NCI-H1436 treated with DMSO at 0.1 percent for 48 hours (cell line): ENCODE measurements around the gene PLEKHB2.
"Not testable (repeated sequence)": the region's sequence is repeated elsewhere in the genome, so short reads cannot be mapped to it uniquely, and the experiment has no call there.

Source experiments
- DNase-seq: peaks from one replicate; lab custom pipeline; 2025; lab: John Stamatoyannopoulos, UW

Gene PLEKHB2

GRCh38 chr2:131143803-131144202 lies 38.7 kb downstream of the PLEKHB2 start:
- DNase-seq: no peak

GRCh38 chr2:131145040-131145439 lies 39.9 kb downstream of the PLEKHB2 start:
- no peak for DNase-seq

DNA sequence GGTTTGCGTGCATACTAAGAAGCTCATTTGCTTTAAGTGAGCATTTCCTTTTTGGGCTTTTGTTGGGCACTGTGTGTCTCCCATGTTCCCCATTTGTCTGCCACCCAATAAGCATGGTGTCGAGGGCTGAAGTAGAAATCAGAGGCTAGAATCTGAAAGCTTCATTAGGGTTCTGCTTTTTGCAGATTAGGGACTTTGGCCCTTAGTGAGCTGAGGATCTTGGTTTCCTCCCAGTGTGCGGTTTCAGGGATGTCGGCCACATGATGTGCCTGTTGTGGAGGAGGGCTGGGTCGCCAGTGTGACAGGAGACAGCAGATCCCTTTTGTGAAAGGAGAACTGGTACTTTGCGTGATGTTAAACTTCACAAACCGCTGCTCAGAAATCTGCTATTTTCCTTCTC lies 41.1 kb downstream of the PLEKHB2 start:
- DNase-seq: no peak

- no peak for DNase-seq
Measured at GRCh38 chr2:131146749-131147148, 41.6 kb downstream of the PLEKHB2 start.

- DNase-seq: no peak
Measured at GRCh38 chr2:131148426-131148825, 43.3 kb downstream of the PLEKHB2 start.

- DNase-seq: not testable (repeated sequence)
Measured at GRCh38 chr2:131150109-131150508, 45.0 kb downstream of the PLEKHB2 start.

- no peak for DNase-seq
Measured at GRCh38 chr2:131151398-131151797, 46.3 kb downstream of the PLEKHB2 start.

- DNase-seq: no peak
Measured at GRCh38 chr2:131152074-131152473, 46.9 kb downstream of the PLEKHB2 start.

GRCh38 chr2:131153529-131153928 lies 48.4 kb downstream of the PLEKHB2 start:
- DNase-seq: no peak

DNA sequence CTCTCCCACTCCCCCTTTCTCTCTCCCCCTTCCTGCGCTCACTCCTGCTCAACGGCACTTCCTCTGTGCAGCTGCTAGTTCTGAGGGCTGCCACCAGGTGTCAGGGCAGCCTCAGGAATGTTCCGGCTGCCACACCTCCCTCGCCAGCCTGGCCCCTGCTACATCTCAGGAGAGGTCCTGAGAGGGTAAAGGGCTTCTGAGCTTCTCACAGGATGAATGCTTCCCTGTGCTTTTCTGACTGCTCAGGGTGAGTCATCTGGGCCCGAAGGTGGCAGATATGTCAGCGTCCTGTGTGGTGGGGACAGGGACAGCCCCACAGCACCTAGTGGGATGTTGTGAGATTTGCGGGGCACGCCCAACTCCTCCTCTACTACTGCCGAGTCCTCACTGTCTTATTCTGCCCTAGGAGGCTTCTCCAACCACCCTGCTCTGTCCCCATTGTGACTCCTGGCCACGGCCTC lies 49.0 kb downstream of the PLEKHB2 start:
- peak; percentile 3 for DNase-seq

DNA sequence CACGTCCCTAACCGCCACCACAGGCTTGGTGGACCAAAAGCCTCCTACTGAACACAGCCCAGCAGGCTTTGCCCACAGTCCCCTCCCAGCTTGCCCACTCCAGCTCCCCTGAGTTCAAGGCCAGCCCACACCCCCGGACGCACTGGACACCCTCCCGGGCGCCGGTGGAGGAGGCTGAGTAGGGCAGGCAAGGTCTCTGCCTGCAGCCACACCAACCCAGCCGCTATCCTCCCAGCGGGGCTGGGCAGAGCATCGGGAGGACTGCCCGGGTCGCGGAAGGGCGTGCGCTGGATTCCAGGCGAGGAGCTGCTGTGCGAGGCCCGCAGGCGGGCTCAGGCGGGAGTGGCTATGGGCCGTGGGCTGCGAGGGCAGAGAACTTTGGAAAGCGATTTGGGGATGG lies 49.5 kb downstream of the PLEKHB2 start:
- DNase-seq: no peak

DNA sequence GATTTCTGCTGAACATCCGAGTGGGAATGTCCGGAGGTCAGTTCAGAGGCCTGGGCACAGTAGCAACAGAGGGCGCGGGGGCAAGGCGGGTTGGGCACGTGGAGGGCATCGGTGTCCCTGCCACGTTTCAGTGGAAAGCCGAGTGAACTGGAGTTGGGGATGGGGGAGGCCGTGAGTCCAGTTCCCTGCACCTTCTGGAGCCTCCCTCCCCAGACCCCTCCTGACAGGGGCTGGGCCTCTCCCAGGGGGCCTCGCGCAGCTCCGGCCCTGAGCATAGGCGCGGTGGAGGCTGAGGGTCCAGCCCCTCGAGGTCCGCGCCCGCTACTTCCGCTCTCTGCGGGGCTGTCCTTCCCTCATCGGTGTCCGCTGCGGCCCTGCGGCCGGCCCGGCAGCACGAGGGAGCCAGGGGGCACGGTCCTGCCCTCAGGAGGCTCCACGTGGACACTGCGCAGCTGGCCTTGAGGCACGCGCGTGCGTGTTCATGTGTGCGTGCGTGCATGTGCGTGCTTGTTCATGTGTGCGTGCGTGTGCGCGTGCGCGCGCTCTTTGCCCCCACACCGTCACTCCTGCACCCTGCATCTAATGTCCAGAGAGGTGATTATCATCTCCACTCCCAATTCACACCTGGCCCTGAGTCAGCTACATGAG lies 50.2 kb downstream of the PLEKHB2 start:
- no peak for DNase-seq

GRCh38 chr2:131156452-131157149 lies 51.5 kb downstream of the PLEKHB2 start:
- no peak for DNase-seq

DNA sequence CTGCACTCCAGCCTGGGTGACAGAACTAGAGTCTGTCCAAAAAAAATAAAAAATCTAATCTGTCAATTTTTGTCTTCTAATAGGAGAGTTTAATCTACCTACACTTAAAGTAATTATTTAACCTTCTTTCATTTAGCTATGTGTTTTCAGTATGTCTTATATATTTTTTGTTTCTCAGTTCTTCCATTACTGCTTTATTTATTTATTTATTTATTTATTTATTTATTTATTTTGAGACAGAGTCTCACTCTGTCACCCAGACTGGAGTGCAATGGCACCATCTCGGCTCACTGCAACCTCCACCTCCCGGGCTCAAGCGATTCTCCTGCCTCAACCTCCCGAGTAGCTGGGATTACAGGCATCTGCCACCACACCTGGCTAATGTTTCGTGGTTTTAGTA lies 60.4 kb downstream of the PLEKHB2 start:
- DNase-seq: not testable (repeated sequence)

- no peak for DNase-seq
Measured at GRCh38 chr2:131168538-131168937, 63.4 kb downstream of the PLEKHB2 start.

GRCh38 chr2:131178050-131178449 lies 72.9 kb downstream of the PLEKHB2 start:
- DNase-seq: not testable (repeated sequence)

DNA sequence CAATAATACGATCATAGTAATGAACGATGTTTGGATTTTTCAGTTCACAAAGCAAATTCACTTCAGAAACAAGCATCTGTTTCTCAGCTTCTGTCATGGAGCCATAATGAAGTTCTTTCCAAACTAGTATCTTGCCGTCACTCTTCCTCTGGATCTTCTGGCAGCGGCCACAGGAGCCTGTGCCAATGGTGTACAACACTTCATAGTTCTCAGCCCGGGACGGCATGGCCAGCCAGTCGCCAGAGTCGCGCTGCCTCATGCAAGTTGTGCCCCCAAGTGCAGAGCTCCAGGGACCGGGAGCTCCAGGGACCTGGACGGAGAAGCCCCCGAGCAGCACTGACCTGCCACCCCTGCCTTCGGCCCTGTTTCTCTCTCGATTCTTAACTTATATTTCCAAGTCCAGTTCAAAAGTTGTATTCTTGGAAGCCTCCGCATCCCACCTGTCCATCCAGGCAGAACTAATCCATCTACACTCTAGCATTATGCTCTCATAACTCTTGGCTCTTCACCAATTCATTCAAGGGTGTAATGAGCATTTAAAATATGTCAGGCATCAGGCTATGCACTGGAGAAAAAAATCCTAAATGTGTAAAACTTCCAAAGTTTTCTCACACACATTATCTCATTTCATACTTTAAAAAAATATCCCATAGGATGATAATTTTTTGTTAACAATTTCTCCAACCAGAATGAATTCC lies 73.7 kb downstream of the PLEKHB2 start:
- DNase-seq: not testable (repeated sequence)

- DNase-seq: not testable (repeated sequence)
Measured at GRCh38 chr2:131181451-131181850, 76.3 kb downstream of the PLEKHB2 start.

GRCh38 chr2:131193421-131193820 lies 88.3 kb downstream of the PLEKHB2 start:
- not testable (repeated sequence) for DNase-seq

GRCh38 chr2:131196186-131196585 lies 91.0 kb downstream of the PLEKHB2 start:
- DNase-seq: not testable (repeated sequence)
